ENCODE measurements around the gene OR4E1. TPM values are rescaled to one million over a fixed set of nuclear protein-coding genes. Genes with fewer than 3 reads are reported as not detected.

OR4E1 gene
- total RNA-seq, 4 donors from 2014 or later: not detected

DNA sequence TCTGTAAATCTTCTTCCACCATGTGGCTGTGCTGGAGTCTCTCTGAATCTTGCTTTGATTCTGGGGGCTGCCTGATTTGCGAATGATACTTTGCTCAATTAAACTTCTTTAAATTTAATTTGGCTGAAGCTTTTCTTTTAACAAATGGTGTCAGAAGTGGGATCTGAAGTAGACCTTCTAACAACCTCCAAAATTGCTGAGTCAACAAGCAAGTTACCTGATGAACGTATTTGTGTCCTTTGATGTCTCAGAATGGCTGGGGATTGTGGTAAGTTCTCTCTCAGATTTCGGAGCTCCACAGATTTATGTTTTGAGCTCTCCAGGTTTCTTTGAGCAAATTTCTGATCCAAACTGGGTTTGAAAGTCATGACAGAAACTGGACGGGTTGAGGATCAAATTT lies 1.9 kb upstream of the OR4E1 start:
- no peak overlapping the region for H3K27ac ChIP-seq (replicated peaks in 1 of 4)
- peaks cover 0 to 16% (median 4%) of the 10 kb centered on the region in 4 donors for H3K9me3 ChIP-seq
- intact Hi-C loops (cut with DNase I): no loop called here
- TF ChIP-seq EP300 (IDR thresholded peaks at IDR 0.05) (no peak), POLR2A (IDR thresholded peaks at IDR 0.05; ENCODE audit: low read depth) (no peak), POLR2AphosphoS5 (IDR thresholded peaks at IDR 0.05) (no peak)
- TF ChIP-seq, protein P1, sequence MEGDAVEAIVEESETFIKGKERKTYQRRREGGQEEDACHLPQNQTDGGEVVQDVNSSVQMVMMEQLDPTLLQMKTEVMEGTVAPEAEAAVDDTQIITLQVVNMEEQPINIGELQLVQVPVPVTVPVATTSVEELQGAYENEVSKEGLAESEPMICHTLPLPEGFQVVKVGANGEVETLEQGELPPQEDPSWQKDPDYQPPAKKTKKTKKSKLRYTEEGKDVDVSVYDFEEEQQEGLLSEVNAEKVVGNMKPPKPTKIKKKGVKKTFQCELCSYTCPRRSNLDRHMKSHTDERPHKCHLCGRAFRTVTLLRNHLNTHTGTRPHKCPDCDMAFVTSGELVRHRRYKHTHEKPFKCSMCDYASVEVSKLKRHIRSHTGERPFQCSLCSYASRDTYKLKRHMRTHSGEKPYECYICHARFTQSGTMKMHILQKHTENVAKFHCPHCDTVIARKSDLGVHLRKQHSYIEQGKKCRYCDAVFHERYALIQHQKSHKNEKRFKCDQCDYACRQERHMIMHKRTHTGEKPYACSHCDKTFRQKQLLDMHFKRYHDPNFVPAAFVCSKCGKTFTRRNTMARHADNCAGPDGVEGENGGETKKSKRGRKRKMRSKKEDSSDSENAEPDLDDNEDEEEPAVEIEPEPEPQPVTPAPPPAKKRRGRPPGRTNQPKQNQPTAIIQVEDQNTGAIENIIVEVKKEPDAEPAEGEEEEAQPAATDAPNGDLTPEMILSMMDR (IDR thresholded peaks at IDR 0.05): no peak
- no peaks in the 10 kb centered on the region for H3K36me3 ChIP-seq
- no peaks in the 10 kb centered on the region for H3K4me1 ChIP-seq
- WGBS: 82% methylated on average over 4 of the region's 4 CpGs
- no peaks in the 10 kb centered on the region for H3K27me3 ChIP-seq
- H3K4me3 ChIP-seq: no peak overlapping the region
- DNase-seq (ENCODE audit: extremely low spot score): no peak

DNA sequence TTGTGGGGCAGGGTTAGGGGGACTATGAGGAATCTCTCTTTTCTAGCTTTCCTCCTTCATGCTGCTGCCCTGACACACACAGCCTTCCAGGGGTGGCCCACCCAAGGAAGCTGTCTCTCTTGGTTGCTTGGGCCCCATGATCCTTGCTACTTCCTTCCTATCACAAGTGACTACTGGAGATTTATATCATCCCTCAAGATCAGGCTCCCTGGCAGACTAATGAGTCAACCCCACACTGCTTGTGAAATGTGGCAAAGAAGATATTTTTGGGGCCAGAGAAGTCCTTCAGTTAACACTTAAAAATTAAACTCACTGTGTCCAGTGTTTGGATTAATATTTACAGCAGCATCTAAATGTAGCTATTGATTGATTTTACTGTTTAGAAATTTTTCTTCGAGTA lies 1.5 kb downstream of the OR4E1 start:
- 95% methylated on average over 1 of the region's 1 CpG for WGBS
- TF ChIP-seq POLR2A (IDR thresholded peaks at IDR 0.05; ENCODE audit: low read depth) (no peak), EP300 (IDR thresholded peaks at IDR 0.05) (no peak), POLR2AphosphoS5 (IDR thresholded peaks at IDR 0.05) (no peak)
- TF ChIP-seq, protein P1 (IDR thresholded peaks at IDR 0.05): no peak

DNA sequence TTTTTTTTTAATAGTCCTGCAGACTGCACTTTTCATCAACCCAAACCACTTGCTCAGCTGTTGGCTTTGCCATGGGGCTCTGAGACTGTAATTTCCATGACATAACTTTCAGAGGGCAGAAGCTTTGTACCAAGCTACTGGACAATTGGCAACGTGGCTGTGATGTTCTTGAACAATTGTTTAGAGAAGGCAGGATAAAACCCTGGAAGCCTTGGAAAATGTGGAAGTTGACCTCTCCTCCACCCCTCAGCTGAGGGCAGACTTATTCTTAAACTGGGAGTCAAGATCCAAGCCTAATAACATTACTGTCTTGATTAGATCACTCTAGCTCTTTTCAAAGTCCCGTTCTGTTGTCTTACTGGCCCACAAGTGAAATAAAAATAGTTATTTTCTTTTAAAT lies 2.2 kb downstream of the OR4E1 start:
- H3K4me3 ChIP-seq: no peak overlapping the region
- 50% methylated on average over 2 of the region's 2 CpGs for WGBS
- no peaks in the 10 kb centered on the region for H3K36me3 ChIP-seq
- TF ChIP-seq POLR2A (IDR thresholded peaks at IDR 0.05; ENCODE audit: low read depth) (no peak), EP300 (IDR thresholded peaks at IDR 0.05) (no peak), POLR2AphosphoS5 (IDR thresholded peaks at IDR 0.05) (no peak)
- TF ChIP-seq, protein P1 (IDR thresholded peaks at IDR 0.05): no peak
- DNase-seq (ENCODE audit: extremely low spot score): no peak
- intact Hi-C loops (cut with DNase I): no loop called here
- no peak overlapping the region for H3K27ac ChIP-seq (replicated peaks in 1 of 4)
- H3K9me3 ChIP-seq: peaks cover 0 to 15% (median 4%) of the 10 kb centered on the region in 4 donors
- H3K27me3 ChIP-seq: no peaks in the 10 kb centered on the region
- H3K4me1 ChIP-seq: no peaks in the 10 kb centered on the region

More for the DNA sequence above, 1.5 kb downstream of the OR4E1 start:
- Histone ChIP-seq H3K36me3 (no peaks in the 10 kb centered on the region), H3K4me1 (no peaks in the 10 kb centered on the region), H3K4me3 (no peak overlapping the region), H3K9me3 (peaks cover 0 to 16% (median 4%) of the 10 kb centered on the region in 4 donors), H3K27me3 (no peaks in the 10 kb centered on the region), H3K27ac (replicated peaks in 1 of 4) (no peak overlapping the region)
- DNase-seq (ENCODE audit: extremely low spot score): no peak
- intact Hi-C loops (cut with DNase I): no loop called here

DNA sequence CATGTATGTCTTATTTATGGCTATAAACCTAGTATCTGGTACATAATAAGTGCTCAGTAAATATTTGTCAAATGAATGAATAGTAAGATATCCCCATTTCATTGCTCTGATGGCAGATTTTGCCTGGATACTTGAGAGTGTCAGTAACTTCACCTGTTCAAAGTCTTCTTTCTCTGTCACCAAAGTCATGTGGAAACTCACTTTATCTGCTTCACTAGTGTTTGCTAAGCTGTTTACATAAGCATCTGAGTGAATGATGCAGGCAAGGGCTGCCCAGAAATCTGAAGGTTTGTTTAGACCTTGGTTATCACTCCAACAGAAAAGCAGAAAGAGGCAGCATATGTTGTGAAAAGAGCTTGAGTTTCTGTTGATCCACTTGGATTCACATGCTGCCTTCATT lies 4.3 kb downstream of the OR4E1 start:
- intact Hi-C loops (cut with DNase I): no loop called here
- TF ChIP-seq POLR2AphosphoS5 (IDR thresholded peaks at IDR 0.05): no peak
- TF ChIP-seq EP300 (IDR thresholded peaks at IDR 0.05): no peak
- no peak for TF ChIP-seq POLR2A (IDR thresholded peaks at IDR 0.05; ENCODE audit: low read depth)
- TF ChIP-seq, protein P1 (IDR thresholded peaks at IDR 0.05): no peak
- Histone ChIP-seq H3K4me3 (no peak overlapping the region), H3K36me3 (no peaks in the 10 kb centered on the region), H3K9me3 (no peaks in the 10 kb centered on the region), H3K4me1 (no peaks in the 10 kb centered on the region), H3K27me3 (no peaks in the 10 kb centered on the region), H3K27ac (replicated peaks in 1 of 4) (no peak overlapping the region)
- DNase-seq (ENCODE audit: extremely low spot score): no peak

DNA sequence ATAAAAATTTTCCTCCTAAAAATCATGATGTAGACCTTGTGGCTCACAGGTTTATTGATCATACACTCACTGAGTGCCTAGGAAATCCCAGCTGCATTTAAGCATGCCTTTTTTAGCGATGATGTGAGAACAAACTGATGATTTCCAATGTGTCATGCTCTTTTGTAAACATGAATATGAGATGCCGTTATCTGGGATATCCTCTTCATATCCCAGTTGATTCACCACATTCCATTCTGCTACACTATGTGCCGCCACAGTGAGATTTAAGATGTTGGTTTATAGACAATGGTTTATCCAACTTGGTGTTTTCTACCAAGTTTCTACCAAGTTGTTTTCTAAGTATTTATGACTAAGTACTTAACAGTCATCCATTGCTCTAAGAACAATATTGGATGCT lies 5.2 kb downstream of the OR4E1 start:
- H3K36me3 ChIP-seq: no peaks in the 10 kb centered on the region
- no peaks in the 10 kb centered on the region for H3K4me1 ChIP-seq
- TF ChIP-seq EP300 (IDR thresholded peaks at IDR 0.05) (no peak), POLR2A (IDR thresholded peaks at IDR 0.05; ENCODE audit: low read depth) (no peak)
- H3K9me3 ChIP-seq: no peaks in the 10 kb centered on the region
- DNase-seq (ENCODE audit: extremely low spot score): no peak
- 72% methylated on average over 3 of the region's 3 CpGs for WGBS
- intact Hi-C loops (cut with DNase I): no loop called here
- no peak overlapping the region for H3K27ac ChIP-seq (replicated peaks in 1 of 4)
- no peak overlapping the region for H3K4me3 ChIP-seq
- H3K27me3 ChIP-seq: no peaks in the 10 kb centered on the region
